RWPE2 (cell line): Measurements from ENCODE around the gene RAD9A.

ENCODE experiments used
- ATAC-seq: fragments of 200-7000 bp; cut with Tn5 transposase; 3 replicates; pipeline ENCODE4 v1.9.1; 2021; ENCODE audit warnings: low read depth
- DNase-seq: peaks from one replicate; pipeline ENCODE4 v3.0.0-alpha.2; 2020; ENCODE audit warnings: low spot score
- H3K27ac ChIP-seq: fragments of 450-650 bp; 2 replicates; pipeline ENCODE4 v1.5.1; 2017; ENCODE audit warnings: mild to moderate bottlenecking; ENCODE audit not compliant: poor library complexity, severe bottlenecking
- H3K27me3 ChIP-seq: fragments of 250-450 bp; sonication (Bioruptor Pico); 2 replicates; pipeline ENCODE4 v1.5.1; 2021; ENCODE audit warnings: mild to moderate bottlenecking, moderate library complexity; ENCODE audit not compliant: insufficient read depth, poor library complexity, severe bottlenecking
- H3K36me3 ChIP-seq: fragments of 250-450 bp; sonication (Bioruptor Pico); 2 replicates; pipeline ENCODE4 v1.5.1; 2020; ENCODE audit warnings: low read depth, mild to moderate bottlenecking, moderate library complexity
- H3K4me1 ChIP-seq: fragments of 250-450 bp; sonication (Bioruptor Pico); 2 replicates; pipeline ENCODE4 v1.5.1; 2021; ENCODE audit warnings: mild to moderate bottlenecking, moderate library complexity; ENCODE audit not compliant: insufficient read depth, poor library complexity, severe bottlenecking
- H3K4me3 ChIP-seq: fragments of 250-450 bp; sonication (Bioruptor Pico); 2 replicates; pipeline ENCODE4 v1.5.1; 2021; ENCODE audit warnings: mild to moderate bottlenecking, moderate library complexity; ENCODE audit not compliant: severe bottlenecking
- H3K9me3 ChIP-seq: fragments of 250-450 bp; sonication (Bioruptor Pico); 2 replicates; pipeline ENCODE4 v1.5.1; 2021; ENCODE audit warnings: mild to moderate bottlenecking, moderate library complexity; ENCODE audit not compliant: severe bottlenecking
- TF ChIP-seq, protein P1 (sequence below): fragments of 450-650 bp; IDR thresholded peaks from one replicate; pipeline ENCODE4 v1.5.1; 2017; ENCODE audit warnings: mild to moderate bottlenecking, moderate library complexity; ENCODE audit not compliant: poor library complexity, severe bottlenecking

RAD9A gene

DNA sequence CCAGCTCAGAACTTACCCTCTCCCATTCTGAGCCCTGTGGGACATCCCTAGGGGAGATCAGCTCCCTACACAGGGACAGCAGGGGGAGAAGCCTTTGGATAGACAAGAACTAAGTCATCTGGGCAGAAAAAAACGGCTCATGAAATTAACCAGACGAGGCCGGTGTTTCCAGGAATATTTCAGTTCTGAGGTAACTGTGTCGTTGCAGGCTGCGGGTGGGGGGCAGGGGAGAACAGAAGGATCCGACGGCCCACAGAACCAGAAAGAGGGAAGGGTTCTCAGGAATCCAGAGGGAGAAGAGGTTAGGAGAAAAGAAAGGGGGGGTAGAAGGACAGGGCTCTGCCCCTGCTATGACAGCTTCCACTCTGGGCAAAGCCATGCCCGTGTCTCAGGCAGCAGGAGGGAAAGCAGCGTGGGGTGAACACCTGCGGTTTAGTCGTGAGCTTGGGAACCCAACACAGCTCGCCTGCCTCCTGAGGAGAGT lies 21.9 kb upstream of the RAD9A start:
- ATAC-seq (no peak), DNase-seq (no peak)
- no peaks in the 10 kb centered on the region for H3K27me3 ChIP-seq
- H3K4me3 ChIP-seq = no peak overlapping the region
- TF ChIP-seq, protein P1, sequence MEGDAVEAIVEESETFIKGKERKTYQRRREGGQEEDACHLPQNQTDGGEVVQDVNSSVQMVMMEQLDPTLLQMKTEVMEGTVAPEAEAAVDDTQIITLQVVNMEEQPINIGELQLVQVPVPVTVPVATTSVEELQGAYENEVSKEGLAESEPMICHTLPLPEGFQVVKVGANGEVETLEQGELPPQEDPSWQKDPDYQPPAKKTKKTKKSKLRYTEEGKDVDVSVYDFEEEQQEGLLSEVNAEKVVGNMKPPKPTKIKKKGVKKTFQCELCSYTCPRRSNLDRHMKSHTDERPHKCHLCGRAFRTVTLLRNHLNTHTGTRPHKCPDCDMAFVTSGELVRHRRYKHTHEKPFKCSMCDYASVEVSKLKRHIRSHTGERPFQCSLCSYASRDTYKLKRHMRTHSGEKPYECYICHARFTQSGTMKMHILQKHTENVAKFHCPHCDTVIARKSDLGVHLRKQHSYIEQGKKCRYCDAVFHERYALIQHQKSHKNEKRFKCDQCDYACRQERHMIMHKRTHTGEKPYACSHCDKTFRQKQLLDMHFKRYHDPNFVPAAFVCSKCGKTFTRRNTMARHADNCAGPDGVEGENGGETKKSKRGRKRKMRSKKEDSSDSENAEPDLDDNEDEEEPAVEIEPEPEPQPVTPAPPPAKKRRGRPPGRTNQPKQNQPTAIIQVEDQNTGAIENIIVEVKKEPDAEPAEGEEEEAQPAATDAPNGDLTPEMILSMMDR = no peak
- peaks cover 5% of the 10 kb centered on the region for H3K4me1 ChIP-seq
- H3K27ac ChIP-seq = no peak overlapping the region
- no peaks in the 10 kb centered on the region for H3K36me3 ChIP-seq
- H3K9me3 ChIP-seq = no peaks in the 10 kb centered on the region

DNA sequence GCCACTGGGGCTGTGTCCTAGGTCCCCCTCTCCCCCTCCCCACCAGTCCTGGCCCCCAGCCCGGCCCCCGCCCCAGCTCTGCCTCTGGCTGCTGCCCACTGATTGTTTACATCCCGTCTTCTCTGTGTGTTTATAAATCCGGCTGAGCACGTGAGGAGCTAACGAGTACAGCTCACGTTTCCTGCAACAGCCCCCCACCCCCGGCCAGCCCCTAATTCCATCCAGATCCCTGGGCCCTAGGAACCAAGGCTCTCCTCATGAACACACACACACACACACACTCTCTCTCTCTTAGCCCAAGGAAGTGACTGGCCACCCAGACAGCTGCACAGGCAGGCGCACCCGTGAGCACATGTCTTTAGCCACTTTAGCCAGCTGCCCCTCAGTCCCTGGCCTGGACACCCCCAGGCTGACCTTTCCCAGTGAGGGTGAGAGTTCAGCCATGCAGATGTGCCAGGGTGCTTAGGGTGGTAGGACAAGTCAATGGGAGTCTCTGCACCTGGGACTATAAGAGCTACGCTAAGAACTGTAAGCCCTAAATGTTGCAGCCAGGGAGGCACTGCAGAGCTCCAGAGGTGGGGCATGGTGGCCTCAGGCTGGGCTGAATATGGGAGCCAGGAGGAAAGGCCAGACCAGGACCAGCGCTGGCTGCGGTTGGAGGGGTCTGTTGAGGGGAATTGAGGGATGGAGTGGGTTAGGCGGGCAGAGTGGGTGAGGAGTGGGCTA lies 21.3 kb upstream of the RAD9A start:
- Histone ChIP-seq H3K4me1 (peaks cover 8% of the 10 kb centered on the region), H3K9me3 (no peaks in the 10 kb centered on the region), H3K36me3 (no peaks in the 10 kb centered on the region), H3K27ac (peak overlapping the region; percentile 89), H3K4me3 (no peak overlapping the region), H3K27me3 (no peaks in the 10 kb centered on the region)
- TF ChIP-seq, protein P1 = no peak
- ATAC-seq (no peak), DNase-seq (no peak)

DNA sequence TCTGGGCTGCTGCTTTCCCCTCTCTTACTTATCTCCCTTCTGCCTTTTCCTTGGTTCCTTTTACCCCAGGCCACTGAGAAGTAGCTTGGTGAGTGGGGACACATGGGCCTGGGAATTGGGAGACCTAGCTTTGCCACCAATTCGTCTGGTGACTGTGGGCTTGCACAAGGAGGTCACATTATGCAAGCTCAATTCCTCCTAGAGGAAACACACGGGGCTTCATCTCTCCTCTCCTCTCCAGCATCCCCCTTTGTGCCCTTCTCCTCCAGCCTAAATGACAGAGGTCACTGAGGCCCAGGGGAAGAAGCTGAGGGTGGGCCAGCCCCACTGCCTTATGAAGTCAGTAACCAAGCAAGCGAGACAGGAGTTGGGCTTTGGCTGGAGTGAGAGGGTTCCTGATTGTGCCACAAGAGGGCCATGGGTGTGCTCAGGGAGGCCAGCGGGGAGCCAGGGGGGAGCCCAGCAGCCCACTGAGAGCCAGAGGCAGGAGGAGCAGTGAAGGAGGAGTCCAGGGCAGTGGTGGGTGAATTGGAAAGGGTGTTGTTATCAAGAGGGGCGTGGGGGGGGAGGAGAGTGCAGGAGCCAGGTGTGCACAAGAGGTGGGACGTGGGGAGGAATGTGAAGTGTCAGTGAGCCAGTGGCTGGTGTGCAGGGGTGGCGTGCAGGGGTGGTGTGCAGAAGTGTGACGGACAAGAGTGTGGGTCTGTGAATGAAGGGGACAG lies 20.4 kb upstream of the RAD9A start:
- ATAC-seq (peak; percentile 17; the same call in 2 of the 3 replicates), DNase-seq (no peak)
- Histone ChIP-seq H3K9me3 (no peaks in the 10 kb centered on the region), H3K36me3 (no peaks in the 10 kb centered on the region), H3K27ac (peak overlapping the region; percentile 89), H3K27me3 (no peaks in the 10 kb centered on the region), H3K4me1 (peaks cover 10% of the 10 kb centered on the region), H3K4me3 (no peak overlapping the region)
- TF ChIP-seq, protein P1 = peak; percentile 41

DNA sequence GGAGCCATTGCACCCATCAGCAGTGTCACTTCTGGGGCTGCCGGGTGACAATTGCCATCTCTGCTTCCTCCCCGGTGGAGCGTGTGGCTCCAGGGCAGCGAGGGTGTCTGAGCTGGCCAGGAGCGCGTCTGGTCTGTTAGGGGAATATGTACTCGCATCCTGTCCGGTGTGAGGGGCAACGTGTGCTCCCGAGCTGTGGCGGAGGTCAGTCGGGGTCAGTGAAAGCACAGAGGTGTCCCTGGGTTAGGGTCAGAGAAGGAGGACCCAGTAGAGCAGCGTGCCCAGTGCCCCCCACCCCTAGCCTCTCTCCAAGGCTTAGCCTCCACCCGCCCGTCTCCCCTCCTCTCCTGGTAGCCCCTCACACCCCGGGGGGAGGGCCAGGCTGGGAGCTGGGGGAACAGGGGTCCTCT lies 19.9 kb upstream of the RAD9A start:
- no peak overlapping the region for H3K4me3 ChIP-seq
- DNase-seq (no peak), ATAC-seq (no peak)
- peaks cover 10% of the 10 kb centered on the region for H3K4me1 ChIP-seq
- peak overlapping the region; percentile 89 for H3K27ac ChIP-seq
- H3K36me3 ChIP-seq = no peaks in the 10 kb centered on the region
- TF ChIP-seq, protein P1 = no peak
- H3K9me3 ChIP-seq = no peaks in the 10 kb centered on the region
- no peaks in the 10 kb centered on the region for H3K27me3 ChIP-seq
